Measurements from ENCODE around the gene TTC7B. TPM values are rescaled to one million over a fixed set of nuclear protein-coding genes. Genes with fewer than 3 reads are reported as not detected.

The TTC7B gene
- total and polyA plus RNA-seq, 2 donors (not counting 1 experiment from before 2014, with no cell fraction given): 0.36 to 3.2 TPM

- 93% methylated on average over 8 of the region's 11 CpGs for WGBS (ENCODE audit: insufficient coverage)
- no peaks in the 10 kb centered on the region for H4K20me1 ChIP-seq (ENCODE audit: control insufficient read depth, insufficient read depth, low read length, poor library complexity, severe bottlenecking)
- H3K79me2 ChIP-seq (ENCODE audit: control insufficient read depth, insufficient read depth, low read length): no peaks in the 10 kb centered on the region
- Mint-ChIP-seq H3K27me3 (no peaks in the 10 kb centered on the region), H3K9me3 (ENCODE audit: insufficient read depth) (no peaks in the 10 kb centered on the region), H3K4me3 (no peak overlapping the region), H3K4me1 (no peaks in the 10 kb centered on the region), H3K27ac (no peak overlapping the region)
- H3K27me3 ChIP-seq (replicated peaks in 1 of 4; ENCODE audit: control extremely low read depth in 1 of 4, control insufficient read depth in 3 of 4, insufficient read depth in 4 of 4, low read length in 3 of 4): no peaks in the 10 kb centered on the region
- peaks cover 0 to 9% (median 0%) of the 10 kb centered on the region in 3 donors for H3K9me3 ChIP-seq (ENCODE audit: control extremely low read depth in 1 of 3, control insufficient read depth in 2 of 3, insufficient read depth in 1 of 3, low read length in 2 of 3)
- intact Hi-C loops (cut with micrococcal nuclease): loop anchor here (10.0 kb wide), 1 partner anchor 437 kb away; no protein-coding TSS in a partner anchor
- no peak overlapping the region for H3K27ac ChIP-seq (ENCODE audit: low read length in 2 of 2)
- no peaks in the 10 kb centered on the region for H3K4me1 ChIP-seq (ENCODE audit: control insufficient read depth in 2 of 2, insufficient read depth in 2 of 2, low read length in 2 of 2)
- no peak overlapping the region for H3K9ac ChIP-seq (ENCODE audit: low read length)
- ChIA-PET POLR2A (no interaction called here), CTCF (no interaction called here)
- no peaks in the 10 kb centered on the region for H3K36me3 ChIP-seq (replicated peaks in 1 of 2; ENCODE audit: control extremely low read depth in 1 of 2, control insufficient read depth in 1 of 2, extremely low read depth in 1 of 2, insufficient read depth in 2 of 2, low read length in 1 of 2)
- H3K4me3 ChIP-seq (ENCODE audit: control extremely low read depth in 1 of 5, extremely low read depth in 1 of 5, insufficient read depth in 1 of 5, low read depth in 2 of 5, low read length in 4 of 5): no peak overlapping the region
- DNase-seq (no peak), ATAC-seq (ENCODE audit: low read depth) (no peak)
- no peak overlapping the region for H3K4me2 ChIP-seq (replicated peaks; ENCODE audit: low read depth, low read length, poor library complexity, severe bottlenecking)
- TF ChIP-seq EZH2 (IDR thresholded peaks at IDR 0.05; ENCODE audit: borderline replicate concordance, insufficient read depth, low read depth, low read length, poor library complexity, severe bottlenecking): no peak
- TF ChIP-seq, protein P1, sequence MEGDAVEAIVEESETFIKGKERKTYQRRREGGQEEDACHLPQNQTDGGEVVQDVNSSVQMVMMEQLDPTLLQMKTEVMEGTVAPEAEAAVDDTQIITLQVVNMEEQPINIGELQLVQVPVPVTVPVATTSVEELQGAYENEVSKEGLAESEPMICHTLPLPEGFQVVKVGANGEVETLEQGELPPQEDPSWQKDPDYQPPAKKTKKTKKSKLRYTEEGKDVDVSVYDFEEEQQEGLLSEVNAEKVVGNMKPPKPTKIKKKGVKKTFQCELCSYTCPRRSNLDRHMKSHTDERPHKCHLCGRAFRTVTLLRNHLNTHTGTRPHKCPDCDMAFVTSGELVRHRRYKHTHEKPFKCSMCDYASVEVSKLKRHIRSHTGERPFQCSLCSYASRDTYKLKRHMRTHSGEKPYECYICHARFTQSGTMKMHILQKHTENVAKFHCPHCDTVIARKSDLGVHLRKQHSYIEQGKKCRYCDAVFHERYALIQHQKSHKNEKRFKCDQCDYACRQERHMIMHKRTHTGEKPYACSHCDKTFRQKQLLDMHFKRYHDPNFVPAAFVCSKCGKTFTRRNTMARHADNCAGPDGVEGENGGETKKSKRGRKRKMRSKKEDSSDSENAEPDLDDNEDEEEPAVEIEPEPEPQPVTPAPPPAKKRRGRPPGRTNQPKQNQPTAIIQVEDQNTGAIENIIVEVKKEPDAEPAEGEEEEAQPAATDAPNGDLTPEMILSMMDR (IDR thresholded peaks at IDR 0.05): no peak
- no peak overlapping the region for H2AFZ ChIP-seq (ENCODE audit: insufficient read depth, low read depth, low read length, poor library complexity, severe bottlenecking)
Observed at GRCh38 chr14:90551733-90552464, 264.3 kb downstream of the TTC7B start.

- H3K4me3 Mint-ChIP-seq: no peak overlapping the region
Observed at GRCh38 chr14:90551070-90551704, 265.0 kb downstream of the TTC7B start.

More at GRCh38 chr14:90551070-90551704, 265.0 kb downstream of the TTC7B start:
- ChIA-PET CTCF (no interaction called here), POLR2A (no interaction called here)
- H3K27me3 Mint-ChIP-seq: no peaks in the 10 kb centered on the region
- intact Hi-C loops (cut with micrococcal nuclease): loop anchor here (10.0 kb wide), 1 partner anchor 436 kb away; no protein-coding TSS in a partner anchor
- no peak overlapping the region for H3K9ac ChIP-seq (ENCODE audit: low read length)
- H3K4me1 Mint-ChIP-seq: no peaks in the 10 kb centered on the region
- WGBS (ENCODE audit: insufficient coverage): 100% methylated on average over 2 of the region's 6 CpGs
- H4K20me1 ChIP-seq (ENCODE audit: control insufficient read depth, insufficient read depth, low read length, poor library complexity, severe bottlenecking): no peaks in the 10 kb centered on the region
- no peaks in the 10 kb centered on the region for H3K4me1 ChIP-seq (ENCODE audit: control insufficient read depth in 2 of 2, insufficient read depth in 2 of 2, low read length in 2 of 2)
- H3K4me2 ChIP-seq (replicated peaks; ENCODE audit: low read depth, low read length, poor library complexity, severe bottlenecking): no peak overlapping the region
- TF ChIP-seq, protein P1 (IDR thresholded peaks at IDR 0.05): no peak
- no peaks in the 10 kb centered on the region for H3K36me3 ChIP-seq (replicated peaks in 1 of 2; ENCODE audit: control extremely low read depth in 1 of 2, control insufficient read depth in 1 of 2, extremely low read depth in 1 of 2, insufficient read depth in 2 of 2, low read length in 1 of 2)
- ATAC-seq (ENCODE audit: low read depth): no peak
- no peak overlapping the region for H3K27ac ChIP-seq (ENCODE audit: low read length in 2 of 2)
- H3K4me3 ChIP-seq (ENCODE audit: control extremely low read depth in 1 of 5, extremely low read depth in 1 of 5, insufficient read depth in 1 of 5, low read depth in 2 of 5, low read length in 4 of 5): no peak overlapping the region
- no peak for DNase-seq
- H3K9me3 Mint-ChIP-seq (ENCODE audit: insufficient read depth): no peaks in the 10 kb centered on the region
- no peaks in the 10 kb centered on the region for H3K27me3 ChIP-seq (replicated peaks in 1 of 4; ENCODE audit: control extremely low read depth in 1 of 4, control insufficient read depth in 3 of 4, insufficient read depth in 4 of 4, low read length in 3 of 4)
- no peaks in the 10 kb centered on the region for H3K79me2 ChIP-seq (ENCODE audit: control insufficient read depth, insufficient read depth, low read length)
- H3K27ac Mint-ChIP-seq: no peak overlapping the region
- H3K9me3 ChIP-seq (ENCODE audit: control extremely low read depth in 1 of 3, control insufficient read depth in 2 of 3, insufficient read depth in 1 of 3, low read length in 2 of 3): peaks cover 0 to 9% (median 0%) of the 10 kb centered on the region in 3 donors
- no peak overlapping the region for H2AFZ ChIP-seq (ENCODE audit: insufficient read depth, low read depth, low read length, poor library complexity, severe bottlenecking)
